GM19468 (cell line): ENCODE data around the gene BAHD1.

Experiments
- ATAC-seq: cut with Tn5 transposase; IDR thresholded peaks from one replicate; pipeline ENCODE4 v1.9.1; 2021; ENCODE audit warnings: mild to moderate bottlenecking, moderate library complexity, moderate number of reproducible peaks; ENCODE audit not compliant: unreplicated experiment; ENCODE audit errors: extremely low read depth

BAHD1 gene

DNA sequence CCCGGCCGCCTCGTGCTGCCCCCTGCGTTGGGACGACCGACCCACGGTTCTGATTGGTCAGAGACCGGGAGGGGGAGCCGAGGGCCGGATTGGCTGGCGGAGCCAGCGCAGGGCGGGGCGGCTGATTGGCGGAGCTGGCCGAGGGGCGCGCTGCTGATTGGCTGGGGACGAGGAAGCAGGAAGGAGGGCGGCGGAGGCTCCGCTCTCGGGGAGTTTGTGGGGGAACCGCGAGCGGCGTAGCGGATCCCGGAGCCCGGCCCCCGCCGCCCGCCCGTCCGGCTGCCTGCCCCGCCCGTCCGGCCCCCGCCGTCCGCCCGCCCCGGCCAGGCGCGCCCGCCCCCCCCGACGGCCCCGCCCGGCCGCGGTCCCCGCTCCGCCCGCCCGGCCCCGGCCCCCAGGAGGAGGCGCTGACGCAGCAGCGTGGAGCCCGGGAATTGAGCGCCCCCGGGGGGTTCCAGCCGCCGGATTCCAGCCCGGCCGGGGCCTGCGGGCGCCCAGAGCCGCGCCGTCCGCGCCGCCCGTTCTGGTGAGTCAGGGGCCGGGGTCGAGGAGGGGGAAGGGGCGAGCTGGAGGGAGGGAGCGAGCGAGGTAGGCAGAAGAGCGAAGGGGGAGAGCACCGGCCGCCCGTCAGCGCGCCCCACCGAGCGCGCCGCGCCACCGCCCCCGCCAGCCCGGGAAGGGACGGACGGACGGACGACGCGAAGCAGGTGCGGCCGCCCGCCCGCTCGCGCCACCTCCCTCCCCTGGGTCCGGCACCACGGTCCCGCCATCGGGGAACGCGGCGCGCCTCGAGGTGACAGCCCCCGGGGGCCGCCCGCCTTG is at the start of gene BAHD1:
Gene BAHD1, plus strand, starts transcription at position 211 of the 822 bp plus-strand sequence. CDS start 17,512 bp downstream, outside the sequence.
- peak; percentile 64 for ATAC-seq

DNA sequence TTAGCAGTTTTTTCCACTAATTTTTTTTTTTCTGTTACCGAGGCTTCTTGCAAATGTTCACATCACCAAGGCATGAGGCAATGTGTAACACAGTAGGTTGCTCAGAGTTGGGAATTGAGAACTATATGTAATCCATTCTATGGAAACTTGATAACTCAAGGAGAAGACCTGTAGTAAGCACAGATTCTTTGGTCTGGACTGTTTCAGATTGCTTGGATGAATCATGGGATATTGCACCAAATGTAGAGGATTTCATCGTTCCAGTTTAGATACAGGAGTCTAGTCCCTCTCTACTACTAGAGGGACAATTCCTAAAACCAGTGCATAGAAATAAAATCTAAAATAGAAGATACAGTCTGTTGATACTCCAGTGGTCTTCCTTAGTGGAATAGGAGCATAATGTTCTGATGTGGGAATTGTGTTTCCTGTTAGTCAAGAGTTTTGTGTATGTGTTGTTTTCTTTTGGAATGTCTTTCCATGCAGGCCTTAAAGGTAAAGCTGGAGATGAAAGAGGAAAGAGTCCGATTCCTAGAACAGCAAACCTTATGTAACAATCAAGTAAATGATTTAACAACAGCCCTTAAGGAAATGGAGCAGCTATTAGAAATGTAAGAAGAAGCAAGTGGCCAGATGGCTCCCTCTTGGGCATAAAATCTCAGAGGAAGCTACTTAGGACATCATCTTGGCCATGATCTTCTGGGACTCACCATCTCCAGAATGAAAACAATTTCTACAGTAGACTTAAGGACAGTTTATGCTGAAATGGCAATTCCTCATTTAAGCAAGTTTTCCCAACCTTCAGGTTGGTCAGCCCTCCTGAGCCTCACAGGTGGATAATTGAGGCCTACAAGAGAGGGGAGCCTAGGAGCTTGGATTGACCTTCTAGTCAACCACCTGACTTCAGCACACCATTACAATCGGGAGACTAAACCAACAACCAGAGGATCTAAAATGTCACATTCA is 47.5 kb upstream of the BAHD1 start:
- ATAC-seq, result no peak

DNA sequence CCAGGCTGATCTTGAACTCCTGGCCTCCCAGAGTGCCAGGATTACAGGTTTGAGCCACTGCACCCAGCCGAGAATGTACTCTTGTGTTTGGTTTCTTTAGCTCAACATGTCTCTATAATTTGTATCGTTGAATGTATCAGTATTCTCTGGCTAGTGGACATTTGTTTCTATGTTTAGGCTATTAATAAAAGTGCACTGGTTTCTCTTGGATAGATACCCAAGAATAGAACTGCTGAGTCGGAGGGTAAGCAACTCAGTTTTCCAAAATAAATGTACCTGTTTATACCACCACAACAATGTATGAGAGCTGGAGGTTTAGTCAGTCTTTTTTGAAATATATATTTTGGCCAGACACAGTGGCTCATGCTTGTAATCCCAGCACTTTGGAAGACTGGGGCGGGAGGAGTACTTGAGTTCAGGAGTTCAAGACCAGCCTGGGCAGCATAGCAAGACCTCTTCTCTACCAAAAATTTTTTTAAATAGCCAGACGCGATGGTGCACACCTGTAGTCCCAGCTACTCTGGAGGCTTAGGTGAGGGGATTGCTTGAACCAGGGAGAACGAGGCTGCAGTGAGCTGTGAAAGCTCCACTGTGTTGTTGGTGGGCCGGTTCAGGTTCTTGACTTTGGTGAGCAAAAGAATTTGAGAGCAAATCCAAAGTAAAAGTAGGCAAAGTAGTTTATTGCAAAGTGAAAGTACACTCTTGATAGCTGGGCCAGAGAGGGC is 42.9 kb upstream of the BAHD1 start:
- no peak for ATAC-seq

DNA sequence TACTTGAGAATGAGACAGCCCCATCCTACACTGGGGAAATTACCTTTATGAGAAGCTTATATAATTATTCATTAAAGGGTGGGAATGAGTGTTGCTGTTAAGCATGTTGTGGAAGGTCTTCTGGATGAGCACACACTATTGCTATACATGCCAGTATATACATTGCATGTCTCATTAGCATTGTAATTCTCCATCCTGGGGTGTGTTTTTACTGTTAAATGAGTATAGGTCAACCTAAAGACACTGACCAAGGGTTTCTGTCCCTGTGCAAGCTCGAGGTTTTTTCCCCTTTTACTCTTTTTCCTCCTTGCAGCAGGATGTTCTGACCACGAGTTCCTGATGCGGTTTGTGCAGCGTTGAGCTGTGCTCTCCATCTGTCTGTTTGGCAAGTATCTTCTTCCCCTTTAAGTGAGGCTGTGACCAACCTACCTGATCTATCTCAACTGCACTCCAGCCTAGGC is 42.3 kb upstream of the BAHD1 start:
- ATAC-seq, result no peak

DNA sequence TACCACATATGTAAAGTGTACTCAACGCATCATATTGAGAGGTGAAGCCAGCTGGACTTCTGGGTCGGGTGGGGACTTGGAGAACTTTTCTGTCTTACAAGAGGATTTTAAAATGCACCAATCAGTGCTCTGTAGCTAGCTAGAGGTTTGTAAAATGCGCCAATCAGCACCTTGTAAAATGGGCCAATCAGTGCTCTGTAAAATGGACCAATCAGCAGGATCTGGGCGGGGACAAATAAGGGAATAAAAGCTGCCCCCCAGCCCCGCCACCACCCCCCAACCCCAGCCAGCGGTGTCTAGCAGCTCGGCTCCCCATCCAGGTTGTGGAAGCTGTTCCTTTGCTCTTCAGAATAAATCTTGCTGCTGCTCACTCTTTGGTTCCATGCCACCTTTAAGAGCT is 41.4 kb upstream of the BAHD1 start:
- no peak for ATAC-seq

DNA sequence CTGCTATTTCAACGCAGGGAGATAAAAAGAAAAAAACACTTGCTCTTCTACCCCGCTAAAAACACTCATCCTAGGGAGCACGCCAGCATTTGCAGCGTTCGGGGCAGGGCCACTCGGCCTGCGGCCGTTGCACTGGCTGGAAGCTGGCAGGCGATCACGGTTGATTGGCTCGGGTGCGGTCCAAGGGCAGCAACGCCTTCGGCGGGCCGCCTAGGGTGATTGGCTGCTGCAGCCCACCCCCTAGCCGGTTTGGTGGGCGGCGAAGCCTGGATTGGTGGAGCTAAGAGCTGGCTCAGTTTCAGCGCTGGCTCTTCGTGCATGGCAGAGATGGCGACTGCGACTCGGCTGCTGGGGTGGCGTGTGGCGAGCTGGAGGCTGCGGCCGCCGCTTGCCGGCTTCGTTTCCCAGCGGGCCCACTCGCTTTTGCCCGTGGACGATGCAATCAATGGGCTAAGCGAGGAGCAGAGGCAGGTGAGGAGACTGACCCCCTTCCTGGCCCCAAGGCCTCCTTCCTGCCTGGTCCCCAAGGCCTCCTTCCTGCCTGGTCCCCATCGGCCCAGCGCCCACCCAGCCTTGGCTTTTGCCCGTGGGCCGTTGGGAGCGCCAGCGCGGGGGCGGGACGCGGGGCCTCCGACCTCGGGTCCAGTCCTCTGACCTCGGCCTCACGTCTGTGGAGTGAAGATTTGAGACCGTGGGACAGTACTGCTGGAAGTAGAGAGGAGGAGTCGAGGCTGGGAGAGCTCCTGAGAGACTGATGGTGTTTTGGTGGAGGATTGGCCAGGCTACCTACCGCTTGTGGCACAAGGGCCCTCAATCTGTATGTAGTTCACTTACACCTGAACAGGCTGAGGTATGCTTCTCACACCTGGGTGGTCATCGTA is 35.0 kb upstream of the BAHD1 start, which contains the start of gene IVD:
Gene IVD, plus strand, starts transcription at position 295 of the 881 bp plus-strand sequence. Its CDS starts 33 bp downstream, at position 328.
- peak; percentile 83 for ATAC-seq

DNA sequence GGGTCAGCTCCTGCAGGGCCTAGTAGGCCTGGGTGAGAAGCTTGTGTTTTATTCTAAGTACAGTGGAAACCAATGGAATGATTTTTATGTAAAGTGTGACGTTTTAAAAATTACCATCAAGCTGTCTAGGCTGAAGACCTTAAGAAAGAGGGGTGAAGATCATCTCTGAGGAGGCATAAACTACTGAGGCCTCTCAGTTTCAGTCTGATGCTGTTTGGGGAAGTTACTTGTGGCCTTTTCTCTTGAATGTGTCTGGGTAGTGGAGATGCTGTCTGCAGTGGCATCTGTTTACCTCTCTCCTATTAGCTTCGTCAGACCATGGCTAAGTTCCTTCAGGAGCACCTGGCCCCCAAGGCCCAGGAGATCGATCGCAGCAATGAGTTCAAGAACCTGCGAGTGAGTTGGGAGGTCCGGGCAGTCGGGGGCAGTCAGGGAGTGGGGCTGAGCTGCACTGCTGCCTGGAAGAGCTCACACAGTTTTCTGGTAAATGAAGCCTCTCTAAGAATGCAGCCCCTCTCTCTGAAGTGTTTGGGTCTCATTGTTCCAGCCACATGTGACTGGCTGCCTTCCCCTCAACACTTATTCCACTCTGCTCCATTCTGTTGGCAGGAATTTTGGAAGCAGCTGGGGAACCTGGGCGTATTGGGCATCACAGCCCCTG is 33.3 kb upstream of the BAHD1 start:
- no peak for ATAC-seq

DNA sequence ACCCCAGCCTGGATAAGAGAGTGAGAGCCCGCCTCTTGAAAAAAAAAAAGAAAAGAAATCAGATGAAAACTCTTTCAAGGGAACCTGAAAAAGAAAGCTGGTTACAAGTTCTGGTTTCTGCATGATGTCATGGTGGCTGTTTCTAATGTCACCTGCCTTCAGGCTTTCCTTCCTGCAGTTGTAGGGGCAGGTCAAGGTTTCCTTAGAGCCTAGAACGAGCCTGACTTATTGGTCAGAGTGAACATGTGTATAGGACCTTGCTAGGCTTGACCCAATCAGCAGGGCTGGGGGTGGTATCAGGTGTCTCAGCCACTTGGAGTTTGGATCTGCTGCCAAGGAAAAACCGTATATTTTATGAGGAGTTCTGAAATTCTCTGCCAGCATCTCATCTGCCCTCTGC is 31.4 kb upstream of the BAHD1 start:
- ATAC-seq, result no peak

DNA sequence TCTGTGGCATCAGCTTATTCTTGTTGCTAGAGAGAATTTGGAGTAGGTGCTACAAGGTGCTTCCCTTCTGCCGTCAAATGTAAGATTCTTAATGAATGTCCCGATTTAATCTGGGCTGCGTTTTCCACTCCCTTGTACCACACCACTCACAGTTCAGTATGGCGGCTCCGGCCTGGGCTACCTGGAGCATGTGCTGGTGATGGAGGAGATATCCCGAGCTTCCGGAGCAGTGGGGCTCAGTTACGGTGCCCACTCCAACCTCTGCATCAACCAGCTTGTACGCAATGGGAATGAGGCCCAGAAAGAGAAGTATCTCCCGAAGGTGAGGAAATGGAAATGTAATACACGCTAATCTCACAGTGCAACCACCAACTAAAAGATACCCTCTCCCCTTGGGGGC is 30.3 kb upstream of the BAHD1 start:
- ATAC-seq, result no peak

DNA sequence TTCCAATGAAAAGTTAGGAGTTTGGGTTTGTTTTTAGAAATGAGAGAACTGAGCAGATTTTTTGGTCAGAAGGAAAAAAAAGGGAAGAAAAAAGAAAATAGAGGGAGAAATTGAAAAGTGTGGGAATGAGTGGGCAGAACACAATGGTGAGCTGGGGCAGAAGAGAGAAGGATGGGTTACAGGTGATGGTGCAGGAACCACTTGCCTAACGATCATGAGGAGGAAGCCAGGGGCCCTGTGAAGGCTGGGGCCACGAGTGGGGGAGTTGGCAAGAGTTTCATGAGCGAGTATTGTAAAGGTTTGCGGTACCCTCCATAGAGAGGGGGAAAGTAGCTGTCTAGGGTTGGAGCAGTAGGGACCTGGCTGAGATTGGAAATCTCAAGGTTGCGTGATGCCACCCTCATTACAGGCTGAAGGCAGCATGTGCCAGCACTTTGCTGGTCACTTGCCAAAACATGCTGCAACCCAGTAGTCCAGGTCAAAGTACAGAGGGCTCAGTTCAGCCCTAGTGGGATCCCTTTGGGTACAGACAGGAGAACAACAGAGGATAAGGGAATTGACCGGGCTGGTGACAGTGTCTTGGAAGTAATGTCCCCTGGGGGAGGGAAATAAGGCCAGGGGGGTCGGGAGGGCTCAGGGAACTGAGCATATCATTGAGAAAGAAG is 28.5 kb upstream of the BAHD1 start:
- ATAC-seq, result no peak

DNA sequence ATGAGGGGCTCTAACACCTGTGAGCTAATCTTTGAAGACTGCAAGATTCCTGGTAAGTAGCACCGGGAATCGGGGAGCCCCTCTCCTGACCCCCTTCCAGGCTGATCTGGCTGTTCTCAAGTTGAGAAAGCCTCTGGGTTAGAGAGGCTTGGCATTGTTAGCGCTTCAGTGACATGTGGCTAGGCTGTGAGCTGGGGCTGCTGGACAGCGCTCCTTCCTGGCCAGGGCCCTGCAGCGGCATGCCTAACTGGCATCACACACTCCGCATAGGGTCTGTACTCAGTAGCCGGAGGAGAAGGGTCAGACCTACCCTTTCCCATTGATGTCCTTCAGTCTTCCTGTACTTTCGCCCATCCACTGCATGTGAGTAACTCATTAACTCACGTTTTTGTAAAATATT is 27.7 kb upstream of the BAHD1 start:
- no peak for ATAC-seq

DNA sequence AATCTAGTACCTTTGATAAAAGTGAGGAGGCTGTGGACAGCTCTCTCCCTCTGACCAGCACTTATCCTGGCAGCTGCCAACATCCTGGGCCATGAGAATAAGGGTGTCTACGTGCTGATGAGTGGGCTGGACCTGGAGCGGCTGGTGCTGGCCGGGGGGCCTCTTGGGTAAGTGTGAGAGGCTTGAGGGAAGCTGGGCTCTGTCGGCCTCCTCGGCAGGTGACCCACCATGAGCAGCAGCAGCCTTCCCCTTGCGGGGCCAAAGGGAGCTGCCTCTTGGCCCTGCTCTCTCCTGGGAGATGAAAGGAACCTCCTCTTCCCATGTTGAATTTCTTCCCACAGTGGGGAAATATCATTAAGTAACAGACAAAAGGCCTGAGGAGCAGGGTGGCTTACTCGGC is 25.9 kb upstream of the BAHD1 start:
- ATAC-seq, result no peak

DNA sequence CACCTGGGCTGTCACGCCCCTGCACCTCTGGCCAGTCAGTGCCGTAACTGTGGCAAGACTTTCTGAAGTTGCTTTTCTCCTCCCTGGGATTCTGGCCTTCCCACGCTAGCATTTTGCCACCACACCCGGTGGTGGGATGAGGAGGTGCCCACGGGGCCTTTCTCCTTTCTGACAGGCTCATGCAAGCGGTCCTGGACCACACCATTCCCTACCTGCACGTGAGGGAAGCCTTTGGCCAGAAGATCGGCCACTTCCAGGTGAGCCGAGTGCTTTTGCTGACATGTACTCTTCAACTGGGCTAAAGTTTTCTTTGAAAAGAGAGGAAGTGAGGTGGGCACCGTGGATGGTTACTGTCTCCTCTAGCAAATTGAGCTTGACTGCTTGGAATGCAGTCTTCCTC is 25.5 kb upstream of the BAHD1 start:
- no peak for ATAC-seq

DNA sequence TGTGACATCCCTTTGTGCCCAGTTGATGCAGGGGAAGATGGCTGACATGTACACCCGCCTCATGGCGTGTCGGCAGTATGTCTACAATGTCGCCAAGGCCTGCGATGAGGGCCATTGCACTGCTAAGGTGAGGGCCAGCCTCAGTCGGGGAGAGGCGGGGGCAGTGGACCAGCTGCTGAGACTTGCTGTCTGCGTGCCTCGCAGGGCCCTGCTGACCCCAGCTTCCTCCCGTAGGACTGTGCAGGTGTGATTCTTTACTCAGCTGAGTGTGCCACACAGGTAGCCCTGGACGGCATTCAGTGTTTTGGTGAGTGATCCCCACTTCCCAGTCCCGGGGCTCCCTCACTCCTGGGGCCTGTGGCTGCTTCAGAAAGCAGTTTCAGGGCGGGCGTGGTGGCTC is 24.7 kb upstream of the BAHD1 start:
- no peak for ATAC-seq

DNA sequence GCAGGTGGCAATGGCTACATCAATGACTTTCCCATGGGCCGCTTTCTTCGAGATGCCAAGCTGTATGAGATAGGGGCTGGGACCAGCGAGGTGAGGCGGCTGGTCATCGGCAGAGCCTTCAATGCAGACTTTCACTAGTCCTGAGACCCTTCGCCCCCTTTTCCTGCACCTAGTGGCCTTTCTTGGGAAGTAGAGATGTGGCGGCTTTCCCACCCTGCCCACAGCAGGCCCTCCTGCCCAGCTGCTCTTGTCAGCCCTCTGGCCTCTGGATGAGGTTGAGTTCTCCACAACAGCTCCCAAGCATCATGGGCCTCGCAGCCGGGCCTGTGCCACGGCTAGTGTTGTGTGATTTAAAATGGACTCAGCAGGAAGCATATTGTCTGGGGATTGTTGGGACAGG is 22.6 kb upstream of the BAHD1 start:
- no peak for ATAC-seq

DNA sequence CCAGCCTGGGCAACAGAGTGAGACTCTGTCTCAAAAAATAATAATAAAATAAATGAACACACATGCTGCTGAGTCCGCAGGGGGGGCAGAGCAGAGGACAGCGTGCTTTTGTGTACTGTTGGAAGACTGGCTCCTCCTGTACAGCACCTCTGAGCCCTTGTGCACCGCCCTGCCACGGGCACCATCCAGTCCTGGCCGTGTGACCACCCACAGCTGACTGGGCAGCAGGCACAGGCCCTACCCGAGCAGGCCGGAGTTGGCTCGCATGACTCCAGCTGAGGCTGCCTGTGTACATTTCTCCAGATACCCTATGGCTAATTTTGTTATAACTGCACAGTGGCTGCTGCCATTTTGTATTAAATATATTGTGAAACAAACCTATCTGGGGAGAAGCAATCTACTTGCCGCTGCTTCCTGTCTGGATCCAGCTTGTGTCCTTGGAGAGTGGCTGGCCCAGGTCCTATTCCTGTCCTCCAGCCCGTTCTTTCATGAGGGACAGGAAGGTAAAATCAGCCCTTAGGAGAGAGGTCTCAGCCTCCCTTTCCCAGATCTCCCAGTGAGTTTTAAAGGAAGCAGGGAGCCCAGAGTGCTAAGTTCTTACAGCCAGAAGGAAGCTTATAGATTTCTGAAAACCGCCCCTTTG is 20.6 kb upstream of the BAHD1 start:
- ATAC-seq, result no peak

DNA sequence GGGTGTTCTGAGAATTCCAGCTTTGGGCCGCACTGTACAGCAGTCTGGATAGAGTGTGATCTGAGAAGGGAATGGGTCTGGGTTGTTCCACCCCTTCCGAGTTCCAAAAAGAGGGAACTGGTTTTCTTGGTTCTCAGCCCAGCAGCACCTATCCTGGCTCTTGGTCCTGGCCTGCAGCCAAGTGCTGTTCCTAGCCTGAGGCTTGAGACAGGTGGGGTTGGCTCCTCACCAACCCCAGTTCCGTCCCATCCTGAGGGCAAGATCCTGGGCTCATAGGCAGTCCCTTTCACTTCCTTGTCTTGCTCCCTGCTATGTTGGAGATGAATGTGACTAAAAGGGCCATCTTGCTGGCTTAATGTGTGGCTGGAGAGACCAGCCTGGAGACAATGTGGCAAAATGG is 20.0 kb upstream of the BAHD1 start:
- ATAC-seq, result no peak
